PC-3 (cell line): Measurements from ENCODE around the gene MRPL47. TPM values are rescaled to one million over a fixed set of nuclear protein-coding genes. Genes with fewer than 3 reads are reported as not detected.
A peak's percentile ranks its signal among the peaks of the same experiment; 100 is the strongest.

Experiments used
- ATAC-seq: fragments of 200-7000 bp; cut with Tn5 transposase; 2 replicates; pipeline ENCODE4 v1.9.1; 2020; ENCODE audit warnings: mild to moderate bottlenecking, moderate library complexity
- BruUV-seq: library from RNA; stranded (reverse); fragments of 400-500 nt; replicated peaks from 2 replicates; lab custom pipeline; 2021; lab: Mats Ljungman, UMichigan
- CTCF ChIA-PET: fragments of 300-600 bp; sonication (Branson Sonifier 250); formaldehyde crosslinking; loops from one replicate; lab custom pipeline; 2022; ENCODE audit warnings: antibody characterized with exemption; lab: Charles Lee
- POLR2A ChIA-PET: fragments of 300-600 bp; sonication (Branson Sonifier 250); formaldehyde crosslinking; loops from one replicate; lab custom pipeline; 2022; ENCODE audit warnings: antibody characterized with exemption; ENCODE audit not compliant: unreplicated experiment; lab: Charles Lee
- DNase-seq: peaks from one replicate; pipeline ENCODE4 v3.0.0-alpha.2; 2015
- H2AFZ ChIP-seq: fragments of 300-600 bp; sonication (generic); 2 replicates; pipeline ENCODE4 v1.6.0; 2016; ENCODE audit warnings: antibody characterized with exemption, low read length
- H3F3A ChIP-seq: fragments of 300-600 bp; sonication (generic); one replicate; pipeline ENCODE4 v1.6.0; 2017; ENCODE audit warnings: antibody characterized with exemption, low read length, control low read depth, mild to moderate bottlenecking; ENCODE audit not compliant: unreplicated experiment
- H3K27ac ChIP-seq: fragments of 300-600 bp; sonication (generic); 2 replicates; pipeline ENCODE4 v1.5.1; 2016; ENCODE audit warnings: mild to moderate bottlenecking, low read length
- H3K27me3 ChIP-seq: fragments of 300-600 bp; sonication (generic); 2 replicates; pipeline ENCODE4 v1.6.1; 2016; ENCODE audit warnings: low read length, mixed read lengths
- H3K36me3 ChIP-seq: fragments of 300-600 bp; sonication (generic); 2 replicates; pipeline ENCODE4 v1.6.1; 2016; ENCODE audit warnings: low read depth, mixed run types, low read length, mixed read lengths
- H3K4me1 ChIP-seq: fragments of 300-600 bp; sonication (generic); 2 replicates; pipeline ENCODE4 v1.5.1; 2016; ENCODE audit warnings: low read length; ENCODE audit not compliant: insufficient read depth
- H3K4me2 ChIP-seq: fragments of 300-600 bp; sonication (generic); 2 replicates; pipeline ENCODE4 v1.6.0; 2016; ENCODE audit warnings: low read length
- H3K4me3 ChIP-seq: fragments of 300-600 bp; sonication (generic); 2 replicates; pipeline ENCODE4 v1.5.1; 2016; ENCODE audit warnings: mild to moderate bottlenecking, low read length, mixed read lengths
- H3K79me2 ChIP-seq: fragments of 300-600 bp; sonication (generic); 2 replicates; pipeline ENCODE4 v1.6.1; 2017; ENCODE audit warnings: low read length, mixed read lengths
- H3K9ac ChIP-seq: fragments of 300-600 bp; sonication (generic); 2 replicates; pipeline ENCODE4 v1.6.0; 2016; ENCODE audit warnings: mild to moderate bottlenecking, low read length
- H3K9me2 ChIP-seq: fragments of 300-600 bp; sonication (generic); replicated peaks from 2 replicates; pipeline ENCODE4 v1.6.1; 2016; ENCODE audit warnings: mixed run types, low read length, mixed read lengths
- H3K9me3 ChIP-seq: fragments of 300-600 bp; sonication (generic); 2 replicates; pipeline ENCODE4 v1.6.1; 2016; ENCODE audit warnings: low read length, mixed read lengths
- H4K20me1 ChIP-seq: fragments of 300-600 bp; sonication (generic); 2 replicates; pipeline ENCODE4 v1.6.1; 2016; ENCODE audit warnings: low read length, mixed read lengths
- EZH2 ChIP-seq: fragments of 300-600 bp; sonication (generic); IDR thresholded peaks from one replicate; pipeline ENCODE4 v1.6.1; 2017; ENCODE audit warnings: antibody characterized with exemption, mild to moderate bottlenecking, low read length; ENCODE audit not compliant: unreplicated experiment
- EZH2phosphoT487 ChIP-seq: fragments of 300-600 bp; sonication (generic); IDR thresholded peaks from 2 replicates; pipeline ENCODE4 v1.6.1; 2018; ENCODE audit warnings: mild to moderate bottlenecking, antibody characterized with exemption, low read length, borderline replicate concordance
- intact Hi-C: fragments of 100-400 bp; cut with micrococcal nuclease; formaldehyde crosslinking; loops from 2 replicates; pipeline ENCODE4 v1.9.0; 2023
- total RNA-seq: library from RNA; depleted of rRNA; stranded (reverse); fragments of >200 nt; gene quantifications from 2 replicates; pipeline ENCODE4 v1.2.3, GENCODE V29; 2014
- TF ChIP-seq, protein P1 (sequence below): fragments of 300-600 bp; sonication (generic); conservative IDR thresholded peaks from 2 replicates; pipeline ENCODE4 v1.5.1; 2017; ENCODE audit warnings: antibody characterized with exemption, low read depth, mild to moderate bottlenecking, low read length

The MRPL47 gene
- total RNA-seq, 1 experiment from 2014 or later = 77.0 TPM

DNA sequence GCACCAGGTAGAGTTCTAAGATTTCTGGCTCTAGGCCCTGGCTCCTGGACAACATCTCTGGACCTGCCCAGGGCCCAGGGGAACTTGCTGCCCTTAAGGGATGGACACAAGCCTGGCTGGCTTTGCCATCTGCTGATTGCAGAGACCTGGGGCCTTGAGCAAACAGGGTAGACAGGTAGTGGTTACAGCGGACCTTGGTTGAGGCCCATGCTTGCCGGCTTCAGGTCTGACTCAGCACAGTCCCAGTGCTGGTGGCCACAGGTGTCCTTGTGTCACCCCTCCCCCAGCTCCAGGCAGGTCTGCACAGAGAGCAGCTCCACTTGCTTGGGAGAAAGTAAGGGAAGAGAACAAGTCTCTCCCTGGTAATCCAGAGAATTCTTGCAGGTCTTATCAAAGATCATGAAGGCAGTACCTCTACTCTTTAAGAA lies 57.6 kb downstream of the MRPL47 start:
- H3K27ac ChIP-seq = no peak overlapping the region
- H3K9me2 ChIP-seq = no peaks in the 10 kb centered on the region
- no peaks in the 10 kb centered on the region for H3K36me3 ChIP-seq
- no peaks in the 10 kb centered on the region for H3K27me3 ChIP-seq
- BruUV-seq = no TSS peak
- H3K9me3 ChIP-seq = no peaks in the 10 kb centered on the region
- ATAC-seq (peak; percentile 13; the same call in 1 of the 2 replicates), DNase-seq (peak; percentile 34)
- no peak overlapping the region for H3K4me3 ChIP-seq
- ChIA-PET CTCF (no interaction called here), POLR2A (no interaction called here)
- H2AFZ ChIP-seq = 0 out of 2 replicates have a peak overlapping the region, but pooled peaks have one; percentile 38
- H3K4me1 ChIP-seq = no peaks in the 10 kb centered on the region
- H3F3A ChIP-seq = no peaks in the 10 kb centered on the region
- no peaks in the 10 kb centered on the region for H3K79me2 ChIP-seq
- 0 out of 2 replicates have a peak overlapping the region, but pooled peaks have one; percentile 15 for H3K4me2 ChIP-seq
- no peak overlapping the region for H3K9ac ChIP-seq
- TF ChIP-seq EZH2phosphoT487 (no peak), EZH2 (no peak)
- TF ChIP-seq, protein P1, sequence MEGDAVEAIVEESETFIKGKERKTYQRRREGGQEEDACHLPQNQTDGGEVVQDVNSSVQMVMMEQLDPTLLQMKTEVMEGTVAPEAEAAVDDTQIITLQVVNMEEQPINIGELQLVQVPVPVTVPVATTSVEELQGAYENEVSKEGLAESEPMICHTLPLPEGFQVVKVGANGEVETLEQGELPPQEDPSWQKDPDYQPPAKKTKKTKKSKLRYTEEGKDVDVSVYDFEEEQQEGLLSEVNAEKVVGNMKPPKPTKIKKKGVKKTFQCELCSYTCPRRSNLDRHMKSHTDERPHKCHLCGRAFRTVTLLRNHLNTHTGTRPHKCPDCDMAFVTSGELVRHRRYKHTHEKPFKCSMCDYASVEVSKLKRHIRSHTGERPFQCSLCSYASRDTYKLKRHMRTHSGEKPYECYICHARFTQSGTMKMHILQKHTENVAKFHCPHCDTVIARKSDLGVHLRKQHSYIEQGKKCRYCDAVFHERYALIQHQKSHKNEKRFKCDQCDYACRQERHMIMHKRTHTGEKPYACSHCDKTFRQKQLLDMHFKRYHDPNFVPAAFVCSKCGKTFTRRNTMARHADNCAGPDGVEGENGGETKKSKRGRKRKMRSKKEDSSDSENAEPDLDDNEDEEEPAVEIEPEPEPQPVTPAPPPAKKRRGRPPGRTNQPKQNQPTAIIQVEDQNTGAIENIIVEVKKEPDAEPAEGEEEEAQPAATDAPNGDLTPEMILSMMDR = no peak
- no peaks in the 10 kb centered on the region for H4K20me1 ChIP-seq
- intact Hi-C loops = no loop called here

DNA sequence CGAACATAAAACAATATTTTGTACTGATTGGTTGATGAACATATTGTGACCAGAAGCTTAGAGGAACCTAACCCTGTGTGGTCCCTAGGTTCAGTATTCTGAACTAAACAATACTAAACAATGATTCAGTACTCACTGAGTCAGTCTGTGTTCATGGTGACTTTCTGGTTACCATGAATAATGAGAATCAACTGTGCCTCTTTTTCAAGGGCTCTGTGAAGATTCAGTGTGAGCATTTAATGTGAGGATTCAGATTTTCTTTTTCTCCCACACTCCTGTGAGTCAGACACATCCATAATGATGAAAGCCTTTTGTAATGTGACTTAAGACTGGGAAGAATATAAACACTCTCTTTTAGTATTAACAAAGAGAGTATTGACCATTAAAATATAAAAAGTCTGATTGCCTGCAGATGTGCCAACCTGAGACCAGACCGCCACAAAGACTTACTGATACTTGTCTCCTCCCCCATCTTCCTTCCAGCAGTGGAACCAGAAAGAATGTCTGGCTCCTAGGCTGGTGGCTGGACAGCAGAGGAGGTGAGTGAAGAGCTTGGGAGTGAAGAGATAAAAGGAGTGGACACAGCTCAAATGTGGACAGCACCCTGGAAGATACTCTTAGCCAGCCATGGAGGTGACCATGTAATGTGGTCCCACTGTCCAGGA lies 59.3 kb downstream of the MRPL47 start:
- ChIA-PET CTCF (no interaction called here), POLR2A (no interaction called here)
- Histone ChIP-seq H3K27me3 (no peaks in the 10 kb centered on the region), H3K9ac (no peak overlapping the region), H3K4me3 (no peak overlapping the region), H3K9me3 (no peaks in the 10 kb centered on the region), H4K20me1 (no peaks in the 10 kb centered on the region), H3K27ac (peak overlapping the region; percentile 31), H3K4me2 (no peak overlapping the region), H3K9me2 (no peaks in the 10 kb centered on the region), H3K36me3 (no peaks in the 10 kb centered on the region), H3K4me1 (no peaks in the 10 kb centered on the region), H2AFZ (no peak overlapping the region), H3K79me2 (no peaks in the 10 kb centered on the region), H3F3A (no peaks in the 10 kb centered on the region)
- ATAC-seq (peak; percentile 43), DNase-seq (peak; percentile 52)
- no TSS peak for BruUV-seq
- TF ChIP-seq, protein P1 = no peak
- no peak for TF ChIP-seq EZH2
- TF ChIP-seq EZH2phosphoT487 = no peak
- intact Hi-C loops = no loop called here

DNA sequence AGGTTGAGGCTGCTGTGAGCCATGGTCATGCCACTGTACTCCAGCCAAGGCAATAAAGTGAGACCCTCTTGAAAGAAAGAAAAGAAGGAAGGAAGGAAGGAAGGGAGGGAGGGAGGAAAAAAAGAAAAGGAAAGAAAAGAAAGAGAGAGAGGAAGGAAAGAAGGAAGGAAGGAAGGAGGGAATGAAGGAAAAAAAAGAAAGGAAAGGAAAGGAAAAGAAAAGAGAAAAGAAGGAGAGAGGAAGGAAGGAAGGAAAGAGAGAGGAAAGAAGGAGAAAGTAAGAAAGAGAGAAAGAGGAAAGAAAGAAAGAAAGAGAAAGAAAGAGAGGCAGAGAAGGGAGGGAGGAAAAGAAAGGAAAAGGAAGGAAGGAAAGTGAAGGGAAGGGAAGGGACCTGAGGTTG lies 62.1 kb downstream of the MRPL47 start:
- H3K9me2 ChIP-seq = no peaks in the 10 kb centered on the region
- TF ChIP-seq EZH2phosphoT487 (no peak), EZH2 (no peak)
- TF ChIP-seq, protein P1 = no peak
- no peaks in the 10 kb centered on the region for H3K4me1 ChIP-seq
- no peaks in the 10 kb centered on the region for H3F3A ChIP-seq
- ChIA-PET CTCF (no interaction called here), POLR2A (no interaction called here)
- H4K20me1 ChIP-seq = no peaks in the 10 kb centered on the region
- H3K36me3 ChIP-seq = no peaks in the 10 kb centered on the region
- BruUV-seq = no TSS peak
- no peaks in the 10 kb centered on the region for H3K79me2 ChIP-seq
- intact Hi-C loops = no loop called here
- H3K4me2 ChIP-seq = no peak overlapping the region
- no peaks in the 10 kb centered on the region for H3K9me3 ChIP-seq
- no peak overlapping the region for H3K4me3 ChIP-seq
- H3K27me3 ChIP-seq = no peaks in the 10 kb centered on the region
- DNase-seq (no peak), ATAC-seq (no peak)
- H3K9ac ChIP-seq = no peak overlapping the region
- no peak overlapping the region for H3K27ac ChIP-seq
- no peak overlapping the region for H2AFZ ChIP-seq
